ENCODE measurements around the gene NLRC4.
"Not testable (repeated sequence)": the region's sequence is repeated elsewhere in the genome, so short reads cannot be mapped to it uniquely, and the experiment has no call there.

The NLRC4 gene

GRCh38 chr2:32227492-32227891 is 37.2 kb downstream of the NLRC4 start:
- peaks cover 33% of the 10 kb centered on the region for H3K36me3 Mint-ChIP-seq (ENCODE audit: low read depth)
- no peaks in the 10 kb centered on the region for H3K9me3 Mint-ChIP-seq
- no peak for DNase-seq
- no peaks in the 10 kb centered on the region for H3K27me3 Mint-ChIP-seq
- H3K27ac Mint-ChIP-seq, result no peak overlapping the region
- H3K4me1 Mint-ChIP-seq (ENCODE audit: low read depth), result no peaks in the 10 kb centered on the region
- no peak overlapping the region for H3K4me3 Mint-ChIP-seq

- H3K4me3 Mint-ChIP-seq, result no peak overlapping the region
- H3K9me3 Mint-ChIP-seq, result no peaks in the 10 kb centered on the region
- H3K4me1 Mint-ChIP-seq (ENCODE audit: low read depth), result no peaks in the 10 kb centered on the region
- no peak for DNase-seq
- peaks cover 72% of the 10 kb centered on the region for H3K36me3 Mint-ChIP-seq (ENCODE audit: low read depth)
- H3K27me3 Mint-ChIP-seq, result no peaks in the 10 kb centered on the region
- H3K27ac Mint-ChIP-seq, result no peak overlapping the region
These were observed 41.7 kb downstream of the NLRC4 start for GRCh38 chr2:32222966-32223365.

GRCh38 chr2:32220445-32220844 is 44.2 kb downstream of the NLRC4 start:
- H3K27me3 Mint-ChIP-seq, result no peaks in the 10 kb centered on the region
- H3K4me1 Mint-ChIP-seq (ENCODE audit: low read depth), result no peaks in the 10 kb centered on the region
- H3K4me3 Mint-ChIP-seq, result no peak overlapping the region
- no peaks in the 10 kb centered on the region for H3K9me3 Mint-ChIP-seq
- peaks cover 81% of the 10 kb centered on the region for H3K36me3 Mint-ChIP-seq (ENCODE audit: low read depth)
- DNase-seq, result no peak
- no peak overlapping the region for H3K27ac Mint-ChIP-seq

GRCh38 chr2:32212295-32212694 is 52.4 kb downstream of the NLRC4 start:
- Mint-ChIP-seq H3K36me3 (ENCODE audit: low read depth) (peaks cover 59% of the 10 kb centered on the region), H3K4me1 (ENCODE audit: low read depth) (no peaks in the 10 kb centered on the region), H3K27me3 (no peaks in the 10 kb centered on the region), H3K4me3 (no peak overlapping the region), H3K9me3 (no peaks in the 10 kb centered on the region), H3K27ac (no peak overlapping the region)
- DNase-seq, result no peak

GRCh38 chr2:32210767-32211408 is 53.8 kb downstream of the NLRC4 start:
- Mint-ChIP-seq H3K27ac (no peak overlapping the region), H3K9me3 (no peaks in the 10 kb centered on the region), H3K4me1 (ENCODE audit: low read depth) (no peaks in the 10 kb centered on the region), H3K4me3 (no peak overlapping the region), H3K27me3 (no peaks in the 10 kb centered on the region), H3K36me3 (ENCODE audit: low read depth) (peaks cover 61% of the 10 kb centered on the region)
- no peak for DNase-seq

- not testable (repeated sequence) for H3K9me3 Mint-ChIP-seq; H3K4me3 Mint-ChIP-seq; H3K27me3 Mint-ChIP-seq; H3K4me1 Mint-ChIP-seq (ENCODE audit: low read depth); DNase-seq
- peak overlapping the region; percentile 8 for H3K27ac Mint-ChIP-seq
- peaks cover 71% of the 10 kb centered on the region for H3K36me3 Mint-ChIP-seq (ENCODE audit: low read depth)
These were observed 61.3 kb downstream of the NLRC4 start for GRCh38 chr2:32203428-32203827.

GRCh38 chr2:32200814-32201213 is 63.9 kb downstream of the NLRC4 start:
- H3K27ac Mint-ChIP-seq, result peak overlapping the region; percentile 5
- DNase-seq, result no peak
- H3K36me3 Mint-ChIP-seq (ENCODE audit: low read depth), result peaks cover 77% of the 10 kb centered on the region
- H3K27me3 Mint-ChIP-seq, result no peaks in the 10 kb centered on the region
- H3K9me3 Mint-ChIP-seq, result no peaks in the 10 kb centered on the region
- peaks cover 3% of the 10 kb centered on the region for H3K4me1 Mint-ChIP-seq (ENCODE audit: low read depth)
- H3K4me3 Mint-ChIP-seq, result no peak overlapping the region

- Mint-ChIP-seq H3K27ac (peak overlapping the region; percentile 80), H3K27me3 (no peaks in the 10 kb centered on the region), H3K36me3 (ENCODE audit: low read depth) (peaks cover 64% of the 10 kb centered on the region), H3K4me3 (no peak overlapping the region), H3K9me3 (no peaks in the 10 kb centered on the region), H3K4me1 (ENCODE audit: low read depth) (peaks cover 30% of the 10 kb centered on the region)
- no peak for DNase-seq
These were observed 72.3 kb downstream of the NLRC4 start for GRCh38 chr2:32192418-32192817.

- no peak overlapping the region for H3K4me3 Mint-ChIP-seq
- H3K9me3 Mint-ChIP-seq, result no peaks in the 10 kb centered on the region
- DNase-seq, result no peak
- H3K27me3 Mint-ChIP-seq, result no peaks in the 10 kb centered on the region
- H3K36me3 Mint-ChIP-seq (ENCODE audit: low read depth), result peaks cover 75% of the 10 kb centered on the region
- peaks cover 32% of the 10 kb centered on the region for H3K4me1 Mint-ChIP-seq (ENCODE audit: low read depth)
- H3K27ac Mint-ChIP-seq, result no peak overlapping the region
These were observed 75.7 kb downstream of the NLRC4 start for GRCh38 chr2:32189011-32189410.

GRCh38 chr2:32182667-32183066 is 82.0 kb downstream of the NLRC4 start:
- Mint-ChIP-seq H3K4me3 (no peak overlapping the region), H3K9me3 (no peaks in the 10 kb centered on the region), H3K27ac (no peak overlapping the region), H3K36me3 (ENCODE audit: low read depth) (peaks cover 69% of the 10 kb centered on the region), H3K4me1 (ENCODE audit: low read depth) (peaks cover 4% of the 10 kb centered on the region), H3K27me3 (no peaks in the 10 kb centered on the region)
- no peak for DNase-seq
